Glutamatergic neuron (in vitro differentiated cells): ENCODE results near the gene DIP2B. TPM values are rescaled to one million over a fixed set of nuclear protein-coding genes. Genes with fewer than 3 reads are reported as not detected.

Source experiments
- DNase-seq: peaks from one replicate; pipeline ENCODE4 v3.0.0; 2022
- H3K27ac Mint-ChIP-seq: one replicate; pipeline ENCODE4 v1.8.0; 2020; ENCODE audit warnings: mild to moderate bottlenecking, mixed read lengths, inconsistent platforms; ENCODE audit not compliant: unreplicated experiment
- H3K27me3 Mint-ChIP-seq: one replicate; pipeline ENCODE4 v1.8.0; 2020; ENCODE audit warnings: mild to moderate bottlenecking, moderate library complexity, mixed read lengths, inconsistent platforms; ENCODE audit not compliant: unreplicated experiment
- H3K36me3 Mint-ChIP-seq: one replicate; pipeline ENCODE4 v1.8.0; 2020; ENCODE audit warnings: mild to moderate bottlenecking, mixed read lengths, inconsistent platforms; ENCODE audit not compliant: unreplicated experiment
- H3K4me1 Mint-ChIP-seq: one replicate; pipeline ENCODE4 v1.8.0; 2020; ENCODE audit warnings: mild to moderate bottlenecking, low read depth, mixed read lengths, inconsistent platforms; ENCODE audit not compliant: unreplicated experiment
- H3K4me3 Mint-ChIP-seq: one replicate; pipeline ENCODE4 v1.8.0; 2020; ENCODE audit warnings: mild to moderate bottlenecking, mixed read lengths, inconsistent platforms; ENCODE audit not compliant: unreplicated experiment
- H3K9me3 Mint-ChIP-seq: one replicate; pipeline ENCODE4 v1.8.0; 2020; ENCODE audit warnings: mild to moderate bottlenecking, moderate library complexity, mixed read lengths, inconsistent platforms; ENCODE audit not compliant: unreplicated experiment
- CTCF ChIP-seq: fragments of 200-600 bp; sonication (generic); IDR thresholded peaks from one replicate; pipeline ENCODE4 v1.5.0; 2021; ENCODE audit not compliant: partially characterized antibody, unreplicated experiment
- total RNA-seq: library from RNA; stranded (reverse); fragmentation: NEBNext Ultra II Directional; extraction: Animal tissue kit (Norgen Biotek cat#: 25700); gene quantifications from one replicate; pipeline ENCODE4 v1.2.1, GENCODE V29; 2021; ENCODE audit not compliant: unreplicated experiment

The DIP2B gene
- total RNA-seq, 1 donor from 2014 or later: 37.3 TPM

GRCh38 chr12:50567926-50568325, 63.1 kb downstream of the DIP2B start:
- no peak overlapping the region for H3K4me3 Mint-ChIP-seq
- no peak for DNase-seq
- H3K9me3 Mint-ChIP-seq: no peaks in the 10 kb centered on the region
- TF ChIP-seq CTCF: no peak
- peaks cover 5% of the 10 kb centered on the region for H3K4me1 Mint-ChIP-seq
- no peaks in the 10 kb centered on the region for H3K27me3 Mint-ChIP-seq
- no peak overlapping the region for H3K27ac Mint-ChIP-seq
- no peaks in the 10 kb centered on the region for H3K36me3 Mint-ChIP-seq

- Mint-ChIP-seq H3K9me3 (no peaks in the 10 kb centered on the region), H3K27ac (no peak overlapping the region), H3K4me3 (no peak overlapping the region), H3K36me3 (no peaks in the 10 kb centered on the region), H3K4me1 (peaks cover 7% of the 10 kb centered on the region), H3K27me3 (no peaks in the 10 kb centered on the region)
- TF ChIP-seq CTCF: no peak
- DNase-seq: no peak
Observed at GRCh38 chr12:50568338-50569091, 63.7 kb downstream of the DIP2B start.

- TF ChIP-seq CTCF: no peak
- Mint-ChIP-seq H3K27me3 (no peaks in the 10 kb centered on the region), H3K9me3 (no peaks in the 10 kb centered on the region), H3K36me3 (no peaks in the 10 kb centered on the region), H3K4me3 (no peak overlapping the region), H3K27ac (no peak overlapping the region), H3K4me1 (peaks cover 6% of the 10 kb centered on the region)
- no peak for DNase-seq
Observed at GRCh38 chr12:50569321-50569720, 64.5 kb downstream of the DIP2B start.

GRCh38 chr12:50569876-50570275, 65.1 kb downstream of the DIP2B start:
- TF ChIP-seq CTCF: no peak
- Mint-ChIP-seq H3K4me1 (peaks cover 6% of the 10 kb centered on the region), H3K36me3 (no peaks in the 10 kb centered on the region), H3K27me3 (no peaks in the 10 kb centered on the region), H3K27ac (no peak overlapping the region), H3K4me3 (no peak overlapping the region), H3K9me3 (no peaks in the 10 kb centered on the region)
- DNase-seq: no peak

GRCh38 chr12:50571786-50572185, 67.0 kb downstream of the DIP2B start:
- no peaks in the 10 kb centered on the region for H3K9me3 Mint-ChIP-seq
- H3K36me3 Mint-ChIP-seq: no peaks in the 10 kb centered on the region
- no peak overlapping the region for H3K4me3 Mint-ChIP-seq
- H3K4me1 Mint-ChIP-seq: peaks cover 6% of the 10 kb centered on the region
- no peak overlapping the region for H3K27ac Mint-ChIP-seq
- DNase-seq: no peak
- H3K27me3 Mint-ChIP-seq: no peaks in the 10 kb centered on the region
- no peak for TF ChIP-seq CTCF
